NB4 (cell line): ENCODE data around the gene TOMM70.

Experiments used
- MYC ChIP-seq: IDR thresholded peaks from 2 replicates; pipeline ENCODE4 v1.6.1; 2011; ENCODE audit warnings: low read depth, low read length
- TF ChIP-seq, protein P1 (sequence below): IDR thresholded peaks from one replicate; pipeline ENCODE4 v1.5.1; 2012; ENCODE audit warnings: low read depth, low read length

DNA sequence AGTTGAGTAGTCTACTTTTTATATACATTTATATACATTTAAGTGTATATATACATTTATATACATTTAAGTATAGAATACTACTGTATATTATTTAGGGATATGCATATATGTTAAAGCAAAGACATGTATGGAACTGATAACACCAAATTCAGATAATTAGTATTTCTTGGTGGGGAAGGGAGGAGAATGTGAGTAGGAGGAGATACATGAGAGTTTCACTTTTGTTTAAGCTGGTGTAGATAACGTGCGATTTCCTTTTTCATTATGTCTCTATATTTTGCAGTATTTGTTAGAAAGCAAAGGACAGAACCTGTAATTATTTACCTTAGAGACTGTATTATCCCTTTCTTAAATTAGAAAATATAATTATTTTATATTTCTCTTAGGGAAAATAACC is 83.0 kb downstream of the TOMM70 start:
- TF ChIP-seq, protein P1, sequence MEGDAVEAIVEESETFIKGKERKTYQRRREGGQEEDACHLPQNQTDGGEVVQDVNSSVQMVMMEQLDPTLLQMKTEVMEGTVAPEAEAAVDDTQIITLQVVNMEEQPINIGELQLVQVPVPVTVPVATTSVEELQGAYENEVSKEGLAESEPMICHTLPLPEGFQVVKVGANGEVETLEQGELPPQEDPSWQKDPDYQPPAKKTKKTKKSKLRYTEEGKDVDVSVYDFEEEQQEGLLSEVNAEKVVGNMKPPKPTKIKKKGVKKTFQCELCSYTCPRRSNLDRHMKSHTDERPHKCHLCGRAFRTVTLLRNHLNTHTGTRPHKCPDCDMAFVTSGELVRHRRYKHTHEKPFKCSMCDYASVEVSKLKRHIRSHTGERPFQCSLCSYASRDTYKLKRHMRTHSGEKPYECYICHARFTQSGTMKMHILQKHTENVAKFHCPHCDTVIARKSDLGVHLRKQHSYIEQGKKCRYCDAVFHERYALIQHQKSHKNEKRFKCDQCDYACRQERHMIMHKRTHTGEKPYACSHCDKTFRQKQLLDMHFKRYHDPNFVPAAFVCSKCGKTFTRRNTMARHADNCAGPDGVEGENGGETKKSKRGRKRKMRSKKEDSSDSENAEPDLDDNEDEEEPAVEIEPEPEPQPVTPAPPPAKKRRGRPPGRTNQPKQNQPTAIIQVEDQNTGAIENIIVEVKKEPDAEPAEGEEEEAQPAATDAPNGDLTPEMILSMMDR = no peak
- TF ChIP-seq MYC = no peak
